ENCODE results near the gene ADAM29.

The ADAM29 gene

GRCh38 chr4:174934360-174934759 is 16.2 kb downstream of the ADAM29 start:
- Histone ChIP-seq H3K4me3 (ENCODE audit: low read depth, low read length) (no peak overlapping the region), H3K4me1 (no peaks in the 10 kb centered on the region), H3K9me3 (no peaks in the 10 kb centered on the region), H3K36me3 (no peaks in the 10 kb centered on the region), H3K27me3 (no peaks in the 10 kb centered on the region)
- TF ChIP-seq CTCF (IDR thresholded peaks at IDR 0.05; ENCODE audit: low read depth, low read length), result no peak
- no peak for DNase-seq

GRCh38 chr4:174935607-174936006 is 17.4 kb downstream of the ADAM29 start:
- no peak for TF ChIP-seq CTCF (IDR thresholded peaks at IDR 0.05; ENCODE audit: low read depth, low read length)
- Histone ChIP-seq H3K27me3 (no peaks in the 10 kb centered on the region), H3K9me3 (no peaks in the 10 kb centered on the region), H3K36me3 (no peaks in the 10 kb centered on the region), H3K4me1 (no peaks in the 10 kb centered on the region), H3K4me3 (ENCODE audit: low read depth, low read length) (no peak overlapping the region)
- no peak for DNase-seq

GRCh38 chr4:174940002-174940401 is 21.8 kb downstream of the ADAM29 start:
- DNase-seq, result no peak
- no peaks in the 10 kb centered on the region for H3K36me3 ChIP-seq
- no peaks in the 10 kb centered on the region for H3K4me1 ChIP-seq
- H3K4me3 ChIP-seq (ENCODE audit: low read depth, low read length), result no peak overlapping the region
- no peak for TF ChIP-seq CTCF (IDR thresholded peaks at IDR 0.05; ENCODE audit: low read depth, low read length)
- H3K27me3 ChIP-seq, result no peaks in the 10 kb centered on the region
- H3K9me3 ChIP-seq, result no peaks in the 10 kb centered on the region

GRCh38 chr4:174946246-174946645 is 28.1 kb downstream of the ADAM29 start:
- no peak for DNase-seq
- Histone ChIP-seq H3K9me3 (no peaks in the 10 kb centered on the region), H3K4me1 (no peaks in the 10 kb centered on the region), H3K27me3 (no peaks in the 10 kb centered on the region), H3K4me3 (ENCODE audit: low read depth, low read length) (no peak overlapping the region), H3K36me3 (no peaks in the 10 kb centered on the region)
- no peak for TF ChIP-seq CTCF (IDR thresholded peaks at IDR 0.05; ENCODE audit: low read depth, low read length)

GRCh38 chr4:174948826-174949225 is 30.7 kb downstream of the ADAM29 start:
- Histone ChIP-seq H3K27me3 (no peaks in the 10 kb centered on the region), H3K4me3 (ENCODE audit: low read depth, low read length) (no peak overlapping the region), H3K36me3 (no peaks in the 10 kb centered on the region), H3K9me3 (no peaks in the 10 kb centered on the region), H3K4me1 (no peaks in the 10 kb centered on the region)
- no peak for DNase-seq
- no peak for TF ChIP-seq CTCF (IDR thresholded peaks at IDR 0.05; ENCODE audit: low read depth, low read length)

- no peak for TF ChIP-seq CTCF (IDR thresholded peaks at IDR 0.05; ENCODE audit: low read depth, low read length)
- no peak overlapping the region for H3K4me3 ChIP-seq (ENCODE audit: low read depth, low read length)
- DNase-seq, result no peak
- no peaks in the 10 kb centered on the region for H3K27me3 ChIP-seq
- no peaks in the 10 kb centered on the region for H3K36me3 ChIP-seq
- H3K4me1 ChIP-seq, result no peaks in the 10 kb centered on the region
- H3K9me3 ChIP-seq, result no peaks in the 10 kb centered on the region
These were observed 54.8 kb downstream of the ADAM29 start for GRCh38 chr4:174972911-174973310.
